GM19035 (cell line): Measurements from ENCODE around the gene USP30.
"Not testable (repeated sequence)": the region's sequence is repeated elsewhere in the genome, so short reads cannot be mapped to it uniquely, and the experiment has no call there.

Source experiments
- ATAC-seq: cut with Tn5 transposase; IDR thresholded peaks from one replicate; pipeline ENCODE4 v1.9.1; 2021; ENCODE audit not compliant: unreplicated experiment

The USP30 gene, protein sequence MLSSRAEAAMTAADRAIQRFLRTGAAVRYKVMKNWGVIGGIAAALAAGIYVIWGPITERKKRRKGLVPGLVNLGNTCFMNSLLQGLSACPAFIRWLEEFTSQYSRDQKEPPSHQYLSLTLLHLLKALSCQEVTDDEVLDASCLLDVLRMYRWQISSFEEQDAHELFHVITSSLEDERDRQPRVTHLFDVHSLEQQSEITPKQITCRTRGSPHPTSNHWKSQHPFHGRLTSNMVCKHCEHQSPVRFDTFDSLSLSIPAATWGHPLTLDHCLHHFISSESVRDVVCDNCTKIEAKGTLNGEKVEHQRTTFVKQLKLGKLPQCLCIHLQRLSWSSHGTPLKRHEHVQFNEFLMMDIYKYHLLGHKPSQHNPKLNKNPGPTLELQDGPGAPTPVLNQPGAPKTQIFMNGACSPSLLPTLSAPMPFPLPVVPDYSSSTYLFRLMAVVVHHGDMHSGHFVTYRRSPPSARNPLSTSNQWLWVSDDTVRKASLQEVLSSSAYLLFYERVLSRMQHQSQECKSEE

GRCh38 chr12:109052414-109053323 lies at the start of gene USP30:
USP30 (plus strand) TSS chr12:109052576; CDS start chr12:109052679, 103 bp downstream.
- ATAC-seq: peak; percentile 68

- no peak for ATAC-seq
Observed at GRCh38 chr12:109004017-109004416, 48.4 kb upstream of the USP30 start.

- ATAC-seq: no peak
Observed at GRCh38 chr12:109009766-109010165, 42.6 kb upstream of the USP30 start.

- ATAC-seq: no peak
Observed at GRCh38 chr12:109010259-109010658, 42.1 kb upstream of the USP30 start.

DNA sequence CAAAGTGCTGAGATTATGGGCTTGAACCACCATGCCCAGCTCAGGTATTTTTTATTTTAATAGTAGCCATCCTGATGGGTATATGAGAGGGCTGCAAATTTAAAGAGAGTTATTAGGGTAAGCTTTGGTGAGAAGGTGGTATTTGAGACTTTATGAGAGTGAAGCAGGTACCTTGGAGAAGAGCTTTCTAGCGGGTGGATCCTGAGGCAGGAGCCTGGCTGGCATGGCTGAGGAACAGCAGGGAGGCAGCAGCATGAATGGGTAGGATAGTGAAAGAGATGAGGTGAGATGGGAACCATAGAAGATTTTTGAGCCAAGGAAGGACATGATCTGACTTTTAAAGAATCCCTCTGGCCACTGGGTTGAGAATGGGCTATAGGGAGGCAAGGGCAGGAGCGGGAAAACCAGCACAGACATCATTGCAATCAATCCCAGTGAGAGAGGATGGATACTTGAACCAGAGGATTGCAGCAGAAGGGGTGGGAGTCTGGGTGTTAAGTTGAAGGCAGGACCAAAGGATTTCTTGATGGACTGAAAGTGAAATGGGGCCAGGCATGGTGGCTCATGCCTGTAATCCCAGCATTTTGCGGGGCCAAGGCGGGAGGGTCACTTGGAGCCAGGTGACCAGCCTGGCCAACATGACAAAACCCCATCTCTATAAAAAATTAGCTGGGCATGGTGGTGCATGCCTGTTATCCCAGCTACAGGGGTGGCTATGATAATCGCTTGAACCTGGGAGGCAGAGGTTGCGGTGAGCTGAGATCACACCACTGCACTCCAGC lies 37.2 kb upstream of the USP30 start:
- no peak for ATAC-seq

GRCh38 chr12:109016016-109016415 lies 36.4 kb upstream of the USP30 start:
- ATAC-seq: no peak

- ATAC-seq: no peak
Observed at GRCh38 chr12:109016978-109017377, 35.4 kb upstream of the USP30 start.

- ATAC-seq: no peak
Observed at GRCh38 chr12:109018296-109018695, 34.1 kb upstream of the USP30 start.

- ATAC-seq: no peak
Observed at GRCh38 chr12:109020146-109020795, 32.1 kb upstream of the USP30 start.

- ATAC-seq: no peak
Observed at GRCh38 chr12:109020796-109021380, 31.5 kb upstream of the USP30 start, which contains the start of gene SVOP. SVOP (minus strand) TSS chr12:109021068; CDS start chr12:109020868, 200 bp downstream.

- no peak for ATAC-seq
Observed at GRCh38 chr12:109027767-109028166, 24.6 kb upstream of the USP30 start.

DNA sequence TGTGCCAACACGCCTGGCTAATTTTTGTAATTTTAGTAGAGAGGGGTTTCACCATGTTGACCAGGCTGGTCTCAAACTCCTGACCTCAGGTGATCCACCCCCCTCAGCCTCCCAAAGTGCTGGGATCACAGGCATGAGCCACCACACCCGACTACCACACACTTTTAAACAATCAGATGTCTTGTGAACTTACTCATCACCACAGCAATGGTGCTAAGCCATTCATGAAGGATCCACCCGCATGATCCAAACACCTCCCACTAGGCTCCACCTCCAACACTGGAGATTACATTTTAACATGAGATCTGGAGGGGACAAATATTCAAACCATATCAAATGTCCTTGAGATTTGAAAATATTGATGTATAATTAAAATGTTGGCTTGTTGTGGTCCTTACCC lies 23.8 kb upstream of the USP30 start:
- ATAC-seq: not testable (repeated sequence)

- ATAC-seq: no peak
Observed at GRCh38 chr12:109029411-109029810, 23.0 kb upstream of the USP30 start.

DNA sequence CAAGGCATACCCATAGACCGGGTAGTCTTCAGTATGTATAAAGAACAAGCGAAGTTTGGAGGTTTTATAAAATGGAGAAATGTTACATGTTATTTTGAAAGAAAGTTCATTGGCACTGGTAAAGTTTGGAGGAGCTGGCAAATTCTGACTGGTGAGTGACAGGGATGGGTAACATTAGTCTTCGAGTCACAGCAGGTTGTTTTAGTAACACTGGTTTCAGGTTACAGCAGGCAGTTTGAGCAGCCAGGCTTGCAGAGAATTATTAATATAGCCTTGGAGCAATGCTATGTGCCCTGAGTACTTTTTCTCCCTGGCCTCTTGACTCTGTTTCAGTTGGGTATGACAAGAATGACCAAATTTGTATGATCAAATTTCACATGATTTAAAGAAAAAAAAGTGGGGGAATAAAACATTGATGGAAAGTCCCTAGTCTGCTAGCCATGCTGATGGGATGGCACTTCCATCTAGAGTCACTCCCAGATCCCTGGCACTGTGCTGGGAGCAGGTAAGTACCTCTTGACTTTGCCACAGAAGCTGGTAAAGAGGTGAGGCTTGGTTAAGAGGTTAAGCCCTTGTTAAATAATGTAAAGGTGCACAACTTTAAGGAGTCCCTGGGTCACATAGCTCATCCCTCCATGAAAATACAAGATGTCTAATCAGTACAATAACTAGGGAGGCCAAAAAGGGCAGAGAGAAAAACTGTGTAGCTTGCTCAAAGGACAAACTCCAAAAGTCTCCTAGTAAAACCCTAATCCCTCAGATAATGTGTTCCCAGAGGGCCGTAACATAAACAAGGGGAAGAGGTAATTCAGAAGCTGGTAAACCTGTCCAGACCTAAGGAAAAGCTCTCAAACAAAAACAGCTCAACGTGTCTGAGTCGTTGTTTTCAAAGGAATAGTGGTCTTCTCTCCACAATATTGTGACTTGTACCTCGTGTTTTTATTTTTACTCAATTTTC lies 18.9 kb upstream of the USP30 start:
- ATAC-seq: no peak

DNA sequence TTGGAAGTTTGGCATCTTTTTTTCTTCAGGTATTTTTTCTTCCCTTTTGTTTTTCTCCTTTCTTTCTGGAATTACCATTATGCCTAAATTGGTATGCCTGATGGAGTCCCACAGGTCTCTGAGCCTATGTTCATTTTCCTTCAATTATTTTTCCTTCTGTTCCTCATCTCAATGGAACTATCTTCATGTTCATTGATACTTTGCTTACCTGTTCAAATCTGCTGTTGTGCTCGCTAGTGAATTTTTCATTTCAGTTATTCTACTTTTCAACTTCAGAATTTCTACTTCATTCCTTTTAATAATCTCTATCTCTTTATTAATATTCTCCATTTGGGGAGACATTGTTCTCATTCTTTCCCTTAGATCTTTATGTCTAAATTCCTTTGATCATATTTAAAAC lies 15.4 kb upstream of the USP30 start:
- ATAC-seq: no peak

- no peak for ATAC-seq
Observed at GRCh38 chr12:109044241-109044640, 8.1 kb upstream of the USP30 start.

GRCh38 chr12:109047081-109047805 lies 5.1 kb upstream of the USP30 start:
- ATAC-seq: no peak

DNA sequence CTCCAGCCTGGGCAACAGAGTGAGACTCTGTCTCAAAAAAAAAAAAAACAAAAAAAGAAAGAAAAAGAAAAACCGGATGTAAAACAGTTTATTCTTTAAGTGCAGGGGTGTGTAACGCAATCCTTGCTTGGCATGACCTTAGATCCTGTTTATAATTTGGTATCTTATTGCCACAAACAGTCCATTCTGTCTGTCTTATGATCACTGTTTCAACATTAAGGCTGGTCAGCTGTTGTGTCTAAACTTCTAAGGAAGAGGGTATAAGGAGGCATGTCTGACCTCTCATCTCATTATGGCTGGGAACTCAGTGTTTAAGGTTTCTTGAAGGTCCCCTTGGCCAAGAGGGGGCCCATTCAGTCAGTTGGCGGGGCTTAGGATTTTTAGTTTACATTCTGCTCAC lies 3.7 kb upstream of the USP30 start:
- not testable (repeated sequence) for ATAC-seq
